Esophagus squamous epithelium (tissue), 5 donors: ENCODE results near the gene ATP5PB. TPM values are rescaled to one million over a fixed set of nuclear protein-coding genes. Genes with fewer than 3 reads are reported as not detected.

Source experiments
- DNase-seq: peaks from one replicate; lab custom pipeline; 2025; lab: John Stamatoyannopoulos, UW
- H3K27ac ChIP-seq, 4 donors: fragments of 200-600 bp; sonication (generic); one replicate each; pipeline ENCODE4 v1.5.1; 2016 to 2019; ENCODE audit warnings: mild to moderate bottlenecking in 1 of 4
- H3K27me3 ChIP-seq, 4 donors: fragments of 200-600 bp; sonication (generic); 1 replicate in 3 of 4; 2 replicates in 1 of 4; pipeline versions ENCODE4 v1.5.1 to v1.6.0; 2017 to 2021; ENCODE audit warnings: antibody characterized with exemption in 1 of 4
- H3K36me3 ChIP-seq, 3 donors: fragments of 200-600 bp; sonication (generic); one replicate each; pipeline ENCODE4 v1.5.1; 2016 to 2019
- H3K4me1 ChIP-seq, 3 donors: fragments of 200-600 bp; sonication (generic); one replicate each; pipeline ENCODE4 v1.5.1; 2017 to 2019
- H3K4me3 ChIP-seq, 4 donors: fragments of 200-600 bp; sonication (generic); 1 replicate in 3 of 4; 2 replicates in 1 of 4; pipeline ENCODE4 v1.5.1; 2016 to 2019; ENCODE audit warnings: mild to moderate bottlenecking in 2 of 4, moderate library complexity in 1 of 4
- H3K9me3 ChIP-seq, 3 donors: fragments of 200-600 bp; sonication (generic); one replicate each; pipeline ENCODE4 v1.5.1; 2016 to 2019
- POLR2A ChIP-seq, 4 donors: fragments of 450-650 bp; IDR thresholded peaks; one replicate each; pipeline ENCODE4 v1.6.1; 2017; ENCODE audit warnings: antibody characterized with exemption in 4 of 4, mild to moderate bottlenecking in 4 of 4, moderate library complexity in 3 of 4
- WGBS, 2 donors: methylation state at CpG; one replicate each; pipeline ENCODE4 v1.1.5; 2018; 5-methylcytosine and 5-hydroxymethylcytosine counted together
- intact Hi-C: fragments of 100-400 bp; cut with DNase I; formaldehyde crosslinking; loops from one replicate; pipeline ENCODE4 v1.15.0; 2022
- total RNA-seq, 4 donors: library from RNA; depleted of rRNA; stranded (reverse); fragments of >200 nt; gene quantifications; one replicate each; pipeline ENCODE4 v1.1.0, GENCODE V29; 2016
- TF ChIP-seq, protein P1 (sequence below), 6 experiments: fragments of 450-650 bp in 4 of 6; fragments of 200-600 bp in 2 of 6; sonication (generic) in 2 of 6; IDR thresholded peaks; one replicate each; pipeline ENCODE4 v1.5.1; 2016 to 2019; ENCODE audit warnings: antibody characterized with exemption in 6 of 6, mild to moderate bottlenecking in 4 of 6, moderate library complexity in 4 of 6
- donor health status: DM: yes; HTN: yes; CAD: no.

The ATP5PB gene
- total RNA-seq, 4 donors from 2014 or later: 201 to 318 (median 243) TPM

DNA sequence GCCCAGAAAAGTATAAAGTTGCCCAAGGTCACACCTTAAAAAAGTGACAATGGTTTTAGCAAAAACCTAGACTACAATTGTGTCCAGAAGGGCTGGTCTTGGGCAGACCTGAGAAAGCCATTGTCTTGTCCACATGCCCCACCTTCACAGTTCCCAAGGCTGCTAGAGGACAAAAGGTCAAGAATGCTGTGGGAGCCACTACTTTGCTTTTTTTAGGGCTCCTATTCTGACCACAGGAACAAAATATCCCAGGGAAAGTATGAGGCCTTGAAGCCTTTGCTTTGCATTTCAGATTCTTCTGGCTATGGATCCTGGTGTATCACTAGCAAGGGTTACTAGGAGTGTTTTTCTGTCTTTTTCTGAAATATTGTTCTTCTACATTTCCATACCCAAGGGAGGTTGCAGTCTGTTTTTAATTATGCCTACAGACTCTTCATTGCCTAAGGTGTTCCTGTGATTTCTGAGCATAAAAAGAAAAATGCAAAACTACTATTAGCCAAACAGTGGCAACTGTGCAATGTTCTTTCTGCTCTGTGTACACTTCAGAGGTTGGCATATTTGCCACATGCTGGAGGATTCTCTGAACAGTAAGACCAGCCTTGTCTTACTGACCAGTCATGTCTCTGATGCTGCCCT, 35.2 kb downstream of the ATP5PB start:
- Histone ChIP-seq H3K27ac (no peak overlapping the region), H3K27me3 (no peaks in the 10 kb centered on the region), H3K9me3 (no peaks in the 10 kb centered on the region), H3K4me1 (no peaks in the 10 kb centered on the region), H3K4me3 (no peak overlapping the region), H3K36me3 (no peaks in the 10 kb centered on the region)
- no peak for DNase-seq
- intact Hi-C loops: no loop called here
- no peak for TF ChIP-seq POLR2A (IDR thresholded peaks at IDR 0.05)
- TF ChIP-seq, protein P1, sequence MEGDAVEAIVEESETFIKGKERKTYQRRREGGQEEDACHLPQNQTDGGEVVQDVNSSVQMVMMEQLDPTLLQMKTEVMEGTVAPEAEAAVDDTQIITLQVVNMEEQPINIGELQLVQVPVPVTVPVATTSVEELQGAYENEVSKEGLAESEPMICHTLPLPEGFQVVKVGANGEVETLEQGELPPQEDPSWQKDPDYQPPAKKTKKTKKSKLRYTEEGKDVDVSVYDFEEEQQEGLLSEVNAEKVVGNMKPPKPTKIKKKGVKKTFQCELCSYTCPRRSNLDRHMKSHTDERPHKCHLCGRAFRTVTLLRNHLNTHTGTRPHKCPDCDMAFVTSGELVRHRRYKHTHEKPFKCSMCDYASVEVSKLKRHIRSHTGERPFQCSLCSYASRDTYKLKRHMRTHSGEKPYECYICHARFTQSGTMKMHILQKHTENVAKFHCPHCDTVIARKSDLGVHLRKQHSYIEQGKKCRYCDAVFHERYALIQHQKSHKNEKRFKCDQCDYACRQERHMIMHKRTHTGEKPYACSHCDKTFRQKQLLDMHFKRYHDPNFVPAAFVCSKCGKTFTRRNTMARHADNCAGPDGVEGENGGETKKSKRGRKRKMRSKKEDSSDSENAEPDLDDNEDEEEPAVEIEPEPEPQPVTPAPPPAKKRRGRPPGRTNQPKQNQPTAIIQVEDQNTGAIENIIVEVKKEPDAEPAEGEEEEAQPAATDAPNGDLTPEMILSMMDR (IDR thresholded peaks at IDR 0.05): no peak

DNA sequence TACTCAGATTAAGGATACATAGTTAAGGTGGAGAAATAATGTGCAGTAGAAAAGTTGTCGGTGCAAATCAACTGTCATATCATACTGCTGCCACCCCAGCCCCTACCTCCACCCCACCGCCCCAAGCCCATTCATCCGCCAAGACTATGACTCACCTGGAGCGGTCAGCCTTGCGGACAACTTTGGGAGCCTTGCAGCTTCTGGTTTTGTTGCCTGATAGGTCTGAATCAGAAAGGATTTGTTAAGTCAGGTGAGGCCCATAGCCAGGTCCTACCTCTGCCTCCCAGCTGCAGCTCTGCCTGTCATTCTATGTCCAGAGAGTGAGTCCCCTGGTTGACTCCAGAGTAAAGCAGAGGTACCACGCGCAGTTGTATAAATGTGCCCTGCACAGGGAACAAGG, 37.2 kb downstream of the ATP5PB start:
- no peak overlapping the region for H3K4me3 ChIP-seq
- no peak for TF ChIP-seq POLR2A (IDR thresholded peaks at IDR 0.05)
- TF ChIP-seq, protein P1 (IDR thresholded peaks at IDR 0.05): no peak
- no peaks in the 10 kb centered on the region for H3K9me3 ChIP-seq
- DNase-seq: no peak
- intact Hi-C loops: no loop called here
- H3K4me1 ChIP-seq: no peaks in the 10 kb centered on the region
- no peaks in the 10 kb centered on the region for H3K27me3 ChIP-seq
- no peaks in the 10 kb centered on the region for H3K36me3 ChIP-seq
- H3K27ac ChIP-seq: no peak overlapping the region
- WGBS, 2 donors: 79 to 89% methylated on average over 4 to 5 of the region's 7 CpGs

DNA sequence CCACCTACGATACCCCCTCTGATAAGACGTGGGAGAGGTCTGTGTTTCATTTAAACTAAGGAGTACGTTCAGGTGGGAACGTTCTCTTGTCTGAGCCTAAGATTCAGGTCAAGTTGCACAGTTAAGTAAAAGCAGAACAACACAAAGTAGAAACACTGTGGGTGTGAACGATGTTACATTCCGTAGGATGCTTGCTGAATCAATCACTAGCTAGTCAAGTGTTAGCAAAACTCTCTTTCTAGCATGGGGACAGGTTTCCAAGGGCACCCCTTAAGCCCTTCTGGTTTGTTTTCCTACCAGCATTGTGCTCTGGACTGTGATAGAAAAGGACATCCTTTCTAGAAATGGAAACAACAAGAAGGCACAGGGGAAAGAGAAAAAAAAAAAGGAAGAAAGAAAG, 37.9 kb downstream of the ATP5PB start:
- no peaks in the 10 kb centered on the region for H3K9me3 ChIP-seq
- H3K4me1 ChIP-seq: no peaks in the 10 kb centered on the region
- H3K36me3 ChIP-seq: no peaks in the 10 kb centered on the region
- intact Hi-C loops: no loop called here
- no peak overlapping the region for H3K4me3 ChIP-seq
- H3K27me3 ChIP-seq: no peaks in the 10 kb centered on the region
- DNase-seq: no peak
- TF ChIP-seq POLR2A (IDR thresholded peaks at IDR 0.05): no peak
- TF ChIP-seq, protein P1 (IDR thresholded peaks at IDR 0.05): no peak
- no peak overlapping the region for H3K27ac ChIP-seq
- WGBS, 2 donors: 71 to 89% methylated on average over 6 of the region's 6 CpGs

DNA sequence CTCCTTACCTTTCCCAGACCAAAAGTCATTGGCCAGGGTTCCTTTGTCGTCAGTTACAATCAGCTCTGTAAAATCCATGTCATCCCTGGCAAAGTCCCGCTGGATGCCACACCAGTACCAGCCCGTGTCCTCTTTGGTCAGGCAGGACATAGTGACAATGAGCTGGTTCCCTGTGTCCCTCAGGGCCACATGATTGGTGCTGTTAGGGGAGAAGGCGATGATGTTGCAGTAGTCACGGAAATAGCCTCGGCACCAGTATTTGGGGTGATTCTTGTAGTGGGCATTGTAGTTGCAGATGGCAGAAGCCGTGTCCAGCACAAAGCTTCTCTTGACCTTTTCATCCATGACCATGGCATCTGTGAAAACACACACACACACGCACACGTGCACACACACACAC, 39.4 kb downstream of the ATP5PB start:
- DNase-seq: no peak
- no peaks in the 10 kb centered on the region for H3K9me3 ChIP-seq

DNA sequence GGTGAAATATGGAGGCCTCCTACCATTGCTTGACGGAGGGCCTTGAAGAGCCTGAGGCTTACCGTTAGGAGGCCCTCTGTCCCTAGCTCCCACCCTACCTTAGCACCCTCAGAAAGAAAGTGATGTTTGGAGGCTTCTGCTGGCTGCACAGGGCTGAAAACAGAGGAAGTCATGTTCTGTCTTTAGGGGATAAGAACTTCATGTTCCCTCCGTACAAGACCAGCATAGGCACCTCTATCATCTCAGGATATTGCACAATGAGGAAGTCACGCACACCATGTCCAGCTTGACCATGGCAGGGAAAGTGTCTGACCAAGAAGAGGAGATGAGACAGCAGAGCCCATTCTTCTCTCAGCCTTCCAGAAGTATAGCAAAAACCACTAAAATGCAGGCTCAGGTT, 40.3 kb downstream of the ATP5PB start:
- TF ChIP-seq, protein P1 (IDR thresholded peaks at IDR 0.05): no peak
- peak in 1 of 4 donors; percentile 36 for TF ChIP-seq POLR2A (IDR thresholded peaks at IDR 0.05)
- no peaks in the 10 kb centered on the region for H3K4me1 ChIP-seq
- no peaks in the 10 kb centered on the region for H3K9me3 ChIP-seq
- no peak for DNase-seq
- H3K4me3 ChIP-seq: no peak overlapping the region
- intact Hi-C loops: no loop called here
- H3K36me3 ChIP-seq: no peaks in the 10 kb centered on the region
- H3K27me3 ChIP-seq: no peaks in the 10 kb centered on the region
- WGBS, 2 donors: 51 to 69% methylated on average over 2 to 4 of the region's 4 CpGs
- peak overlapping the region in 3 of 4 donors; percentile 47 to 57 (median 51) for H3K27ac ChIP-seq

More for the DNA sequence above, 39.4 kb downstream of the ATP5PB start:
- H3K27ac ChIP-seq: peak overlapping the region in 2 of 4 donors; percentile 47 to 57
- H3K36me3 ChIP-seq: no peaks in the 10 kb centered on the region
- TF ChIP-seq POLR2A (IDR thresholded peaks at IDR 0.05): no peak
- TF ChIP-seq, protein P1 (IDR thresholded peaks at IDR 0.05): no peak
- H3K4me1 ChIP-seq: no peaks in the 10 kb centered on the region
- no peaks in the 10 kb centered on the region for H3K27me3 ChIP-seq
- peak overlapping the region in 1 of 4 donors; percentile 8 for H3K4me3 ChIP-seq
- intact Hi-C loops: no loop called here
- WGBS, 2 donors: 85 to 97% methylated on average over 3 to 4 of the region's 9 CpGs
